ENCODE measurements around the gene DIP2A. TPM values are rescaled to one million over a fixed set of nuclear protein-coding genes. Genes with fewer than 3 reads are reported as not detected.

The DIP2A gene
- total RNA-seq, 5 donors from 2014 or later (not counting 1 experiment from before 2014, with no cell fraction given) = 113 to 132 (median 128) TPM

DNA sequence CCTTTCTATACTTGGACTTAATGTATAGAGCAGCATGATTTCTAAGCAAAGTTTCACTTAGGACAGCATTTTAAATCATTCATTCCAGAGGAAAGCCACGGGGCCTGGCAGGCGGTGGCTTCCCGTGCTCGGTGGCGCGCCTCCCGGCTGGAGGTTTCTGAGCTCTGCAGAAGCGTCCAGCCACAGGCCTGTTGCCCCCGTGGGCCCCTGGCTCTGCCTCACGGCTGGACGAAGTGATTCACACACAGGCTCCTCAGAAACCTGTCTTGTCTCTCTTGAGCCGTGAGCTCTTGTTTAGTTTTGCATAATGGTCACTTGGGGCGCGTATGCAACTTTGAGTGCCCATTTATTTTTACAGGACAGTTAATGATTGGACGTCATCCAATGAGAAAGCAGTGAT, 22.1 kb upstream of the DIP2A start:
- no peaks in the 10 kb centered on the region for H3K27me3 ChIP-seq (replicated peaks in 1 of 2; ENCODE audit: control insufficient read depth in 2 of 2, extremely low read depth in 1 of 2, insufficient read depth in 2 of 2, low read length in 1 of 2)
- H3K4me1 ChIP-seq (ENCODE audit: control insufficient read depth in 1 of 2, extremely low read depth in 1 of 2, insufficient read depth in 2 of 2, low read length in 2 of 2) = peaks cover 0 to 13% of the 10 kb centered on the region in 2 experiments
- Mint-ChIP-seq H3K36me3 (peaks cover 41% of the 10 kb centered on the region), H3K4me1 (peaks cover 0 to 11% (median 10%) of the 10 kb centered on the region in 3 donors), H3K27me3 (no peaks in the 10 kb centered on the region), H3K9me3 (no peaks in the 10 kb centered on the region), H3K4me3 (peak overlapping the region in 1 of 3 donors; percentile 52), H3K27ac (peak overlapping the region in 1 of 2 donors; percentile 4)
- no peak overlapping the region for H3K4me3 ChIP-seq (ENCODE audit: control insufficient read depth in 1 of 2, extremely low read depth in 1 of 2, low read length in 1 of 2)
- H3K9me3 ChIP-seq = no peaks in the 10 kb centered on the region
- ATAC-seq (replicated peaks in 1 of 4) = no peak
- WGBS (ENCODE audit: insufficient coverage) = 86% methylated on average over 14 of the region's 15 CpGs
- peaks cover 4 to 70% of the 10 kb centered on the region in 2 donors for H3K36me3 ChIP-seq (ENCODE audit: control insufficient read depth in 2 of 2, extremely low read depth in 1 of 2, insufficient read depth in 1 of 2, low read length in 1 of 2)
- ChIA-PET CTCF (no interaction called here), POLR2A (no interaction called here)
- no peak for DNase-seq
- H3K27ac ChIP-seq (ENCODE audit: low read length) = no peak overlapping the region

DNA sequence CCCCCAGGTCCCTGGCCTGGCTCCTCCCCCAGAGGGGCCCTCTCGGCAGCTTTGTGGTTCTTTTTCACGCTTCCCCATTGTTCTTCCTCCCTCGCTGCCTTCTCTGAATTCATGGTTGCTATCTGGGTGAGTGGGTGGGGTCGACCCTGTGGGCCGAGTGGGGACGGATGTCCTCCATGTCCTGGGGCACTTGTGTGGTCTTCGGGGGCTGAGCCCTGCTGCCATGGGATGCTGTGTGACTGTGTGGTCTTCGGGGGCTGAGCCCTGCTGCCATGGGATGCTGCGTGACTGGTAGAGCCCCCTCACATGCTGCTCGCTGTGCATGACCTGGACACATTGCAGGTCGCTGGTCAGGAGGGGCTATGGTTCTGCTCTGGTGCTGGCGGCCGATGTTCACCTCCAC, 21.6 kb upstream of the DIP2A start:
- peaks cover 0 to 13% of the 10 kb centered on the region in 2 experiments for H3K4me1 ChIP-seq (ENCODE audit: control insufficient read depth in 1 of 2, extremely low read depth in 1 of 2, insufficient read depth in 2 of 2, low read length in 2 of 2)
- H3K27me3 ChIP-seq (replicated peaks in 1 of 2; ENCODE audit: control insufficient read depth in 2 of 2, extremely low read depth in 1 of 2, insufficient read depth in 2 of 2, low read length in 1 of 2) = no peaks in the 10 kb centered on the region
- WGBS (ENCODE audit: insufficient coverage) = 58% methylated on average over 10 of the region's 13 CpGs
- peak overlapping the region in 2 of 3 donors; percentile 28 to 52 for H3K4me3 Mint-ChIP-seq
- no peaks in the 10 kb centered on the region for H3K9me3 ChIP-seq
- no peaks in the 10 kb centered on the region for H3K9me3 Mint-ChIP-seq
- ATAC-seq (replicated peaks in 1 of 4) (peak in 2 of 4 experiments; percentile 21 to 47), DNase-seq (no peak)
- no peak overlapping the region for H3K4me3 ChIP-seq (ENCODE audit: control insufficient read depth in 1 of 2, extremely low read depth in 1 of 2, low read length in 1 of 2)
- H3K27ac ChIP-seq (ENCODE audit: low read length) = no peak overlapping the region
- peak overlapping the region in 1 of 2 donors; percentile 77 for H3K27ac Mint-ChIP-seq
- CTCF ChIA-PET = no interaction called here
- H3K4me1 Mint-ChIP-seq = peaks cover 0 to 7% (median 7%) of the 10 kb centered on the region in 3 donors
- no peaks in the 10 kb centered on the region for H3K27me3 Mint-ChIP-seq
- H3K36me3 Mint-ChIP-seq = peaks cover 36% of the 10 kb centered on the region
- H3K36me3 ChIP-seq (ENCODE audit: control insufficient read depth in 2 of 2, extremely low read depth in 1 of 2, insufficient read depth in 1 of 2, low read length in 1 of 2) = peaks cover 8 to 71% of the 10 kb centered on the region in 2 donors
- POLR2A ChIA-PET = no interaction called here

DNA sequence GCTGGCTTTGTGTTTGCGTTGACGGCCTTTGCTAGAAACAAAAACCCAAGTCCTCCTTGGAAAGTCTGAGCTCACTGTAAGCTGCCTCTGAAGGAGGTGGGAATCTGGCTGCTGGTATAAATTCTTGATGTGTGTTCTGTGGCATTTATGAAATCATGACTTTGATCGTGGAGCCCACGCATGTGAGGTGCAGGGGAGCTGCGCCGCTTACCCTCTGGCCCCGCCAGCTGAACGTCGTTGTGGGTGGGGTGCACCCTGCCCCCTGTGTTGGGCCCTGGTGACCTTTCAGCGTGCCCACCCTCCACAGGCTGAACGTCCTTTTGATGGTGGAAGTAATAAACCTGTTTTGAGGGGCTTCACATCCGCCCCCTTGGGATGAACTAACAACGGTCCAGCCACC, 21.2 kb upstream of the DIP2A start:
- ChIA-PET POLR2A (interaction anchor here in 1 of 2 donors (0.5 to 0.7 kb wide), 2 partner anchors 203 to 408 kb away, joined by 3 to 5 read pairs; no protein-coding TSS in a partner anchor), CTCF (no interaction called here)
- peak overlapping the region in 2 of 3 donors; percentile 28 to 52 for H3K4me3 Mint-ChIP-seq
- Histone ChIP-seq H3K27ac (ENCODE audit: low read length) (no peak overlapping the region), H3K9me3 (no peaks in the 10 kb centered on the region), H3K4me3 (ENCODE audit: control insufficient read depth in 1 of 2, extremely low read depth in 1 of 2, low read length in 1 of 2) (no peak overlapping the region), H3K4me1 (ENCODE audit: control insufficient read depth in 1 of 2, extremely low read depth in 1 of 2, insufficient read depth in 2 of 2, low read length in 2 of 2) (peaks cover 0 to 13% of the 10 kb centered on the region in 2 experiments), H3K27me3 (replicated peaks in 1 of 2; ENCODE audit: control insufficient read depth in 2 of 2, extremely low read depth in 1 of 2, insufficient read depth in 2 of 2, low read length in 1 of 2) (no peaks in the 10 kb centered on the region), H3K36me3 (ENCODE audit: control insufficient read depth in 2 of 2, extremely low read depth in 1 of 2, insufficient read depth in 1 of 2, low read length in 1 of 2) (peaks cover 8 to 72% of the 10 kb centered on the region in 2 donors)
- peaks cover 35% of the 10 kb centered on the region for H3K36me3 Mint-ChIP-seq
- WGBS (ENCODE audit: insufficient coverage) = 92% methylated on average over 13 of the region's 13 CpGs
- peak in 3 of 4 experiments; percentile 27 to 67 (median 33) for ATAC-seq (replicated peaks in 1 of 4)
- H3K4me1 Mint-ChIP-seq = peaks cover 0 to 7% (median 6%) of the 10 kb centered on the region in 3 donors
- peak in 1 of 35 experiments; percentile 6 for DNase-seq
- H3K27ac Mint-ChIP-seq = peak overlapping the region in 1 of 2 donors; percentile 77
- no peaks in the 10 kb centered on the region for H3K27me3 Mint-ChIP-seq
- H3K9me3 Mint-ChIP-seq = no peaks in the 10 kb centered on the region

DNA sequence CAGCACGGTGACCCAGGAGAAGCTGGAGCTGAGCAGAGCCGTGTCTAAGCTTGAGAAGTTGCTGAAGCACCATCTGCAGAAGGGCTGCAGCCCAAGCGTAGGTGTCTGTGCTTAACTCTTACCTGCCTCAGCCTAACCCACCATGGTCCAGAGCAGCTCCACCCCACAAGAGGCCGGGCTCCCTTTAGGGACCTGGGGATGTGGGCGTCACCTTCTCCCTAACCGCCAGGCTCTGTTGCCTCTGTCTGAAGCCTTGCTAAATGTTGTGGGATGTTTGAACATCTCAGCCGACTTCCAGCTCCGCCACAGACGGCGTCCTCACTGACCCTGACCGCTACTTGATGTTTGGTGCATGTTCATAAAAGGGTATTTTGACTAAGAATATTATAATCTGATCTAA, 20.4 kb upstream of the DIP2A start:
- no peaks in the 10 kb centered on the region for H3K27me3 ChIP-seq (replicated peaks in 1 of 2; ENCODE audit: control insufficient read depth in 2 of 2, extremely low read depth in 1 of 2, insufficient read depth in 2 of 2, low read length in 1 of 2)
- no peaks in the 10 kb centered on the region for H3K27me3 Mint-ChIP-seq
- no peak overlapping the region for H3K4me3 Mint-ChIP-seq
- 93% methylated on average over 6 of the region's 11 CpGs for WGBS (ENCODE audit: insufficient coverage)
- H3K27ac ChIP-seq (ENCODE audit: low read length) = no peak overlapping the region
- H3K36me3 Mint-ChIP-seq = peaks cover 38% of the 10 kb centered on the region
- peaks cover 0 to 13% of the 10 kb centered on the region in 2 experiments for H3K4me1 ChIP-seq (ENCODE audit: control insufficient read depth in 1 of 2, extremely low read depth in 1 of 2, insufficient read depth in 2 of 2, low read length in 2 of 2)
- no peaks in the 10 kb centered on the region for H3K9me3 ChIP-seq
- POLR2A ChIA-PET = interaction anchor here in 1 of 2 donors (0.7 kb wide), 1 partner anchor 202 kb away, joined by 3 read pairs; no protein-coding TSS in a partner anchor
- H3K9me3 Mint-ChIP-seq = no peaks in the 10 kb centered on the region
- DNase-seq (no peak), ATAC-seq (replicated peaks in 1 of 4) (peak in 1 of 4 experiments; percentile 31)
- H3K27ac Mint-ChIP-seq = peak overlapping the region in 1 of 2 donors; percentile 28
- no peak overlapping the region for H3K4me3 ChIP-seq (ENCODE audit: control insufficient read depth in 1 of 2, extremely low read depth in 1 of 2, low read length in 1 of 2)
- H3K36me3 ChIP-seq (ENCODE audit: control insufficient read depth in 2 of 2, extremely low read depth in 1 of 2, insufficient read depth in 1 of 2, low read length in 1 of 2) = peaks cover 6 to 79% of the 10 kb centered on the region in 2 donors
- H3K4me1 Mint-ChIP-seq = peaks cover 0 to 7% (median 6%) of the 10 kb centered on the region in 3 donors
- CTCF ChIA-PET = no interaction called here

DNA sequence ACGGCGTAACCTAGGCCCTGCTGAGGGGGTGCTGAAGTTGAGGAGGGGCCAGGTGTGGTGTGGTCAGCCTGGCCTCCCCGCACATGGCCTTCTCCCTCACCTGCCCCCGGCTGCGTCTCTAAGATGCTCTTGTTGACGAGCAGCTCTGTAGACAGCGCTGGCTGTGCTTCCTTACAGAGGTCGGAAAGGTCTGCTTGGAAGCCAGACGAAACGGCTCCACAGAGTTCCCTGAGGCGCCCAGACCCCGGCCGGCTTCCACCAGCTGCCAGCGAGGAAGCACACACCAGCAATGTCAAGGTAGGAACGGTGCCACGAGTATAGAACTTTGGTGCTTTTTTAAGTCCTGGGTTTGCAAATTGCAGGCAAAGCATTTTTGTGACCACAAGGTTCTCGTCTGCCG, 18.8 kb upstream of the DIP2A start:
- no peaks in the 10 kb centered on the region for H3K9me3 Mint-ChIP-seq
- no peak overlapping the region for H3K27ac ChIP-seq (ENCODE audit: low read length)
- H3K27ac Mint-ChIP-seq = no peak overlapping the region
- peaks cover 0 to 13% of the 10 kb centered on the region in 2 experiments for H3K4me1 ChIP-seq (ENCODE audit: control insufficient read depth in 1 of 2, extremely low read depth in 1 of 2, insufficient read depth in 2 of 2, low read length in 2 of 2)
- WGBS (ENCODE audit: insufficient coverage) = 95% methylated on average over 18 of the region's 18 CpGs
- no peak overlapping the region for H3K4me3 ChIP-seq (ENCODE audit: control insufficient read depth in 1 of 2, extremely low read depth in 1 of 2, low read length in 1 of 2)
- H3K36me3 ChIP-seq (ENCODE audit: control insufficient read depth in 2 of 2, extremely low read depth in 1 of 2, insufficient read depth in 1 of 2, low read length in 1 of 2) = peaks cover 8 to 77% of the 10 kb centered on the region in 2 donors
- H3K27me3 ChIP-seq (replicated peaks in 1 of 2; ENCODE audit: control insufficient read depth in 2 of 2, extremely low read depth in 1 of 2, insufficient read depth in 2 of 2, low read length in 1 of 2) = no peaks in the 10 kb centered on the region
- no peaks in the 10 kb centered on the region for H3K27me3 Mint-ChIP-seq
- DNase-seq (no peak), ATAC-seq (replicated peaks in 1 of 4) (no peak)
- H3K9me3 ChIP-seq = no peaks in the 10 kb centered on the region
- peaks cover 44% of the 10 kb centered on the region for H3K36me3 Mint-ChIP-seq
- ChIA-PET POLR2A (no interaction called here), CTCF (no interaction called here)
- peaks cover 0 to 13% (median 6%) of the 10 kb centered on the region in 3 donors for H3K4me1 Mint-ChIP-seq
- H3K4me3 Mint-ChIP-seq = no peak overlapping the region

DNA sequence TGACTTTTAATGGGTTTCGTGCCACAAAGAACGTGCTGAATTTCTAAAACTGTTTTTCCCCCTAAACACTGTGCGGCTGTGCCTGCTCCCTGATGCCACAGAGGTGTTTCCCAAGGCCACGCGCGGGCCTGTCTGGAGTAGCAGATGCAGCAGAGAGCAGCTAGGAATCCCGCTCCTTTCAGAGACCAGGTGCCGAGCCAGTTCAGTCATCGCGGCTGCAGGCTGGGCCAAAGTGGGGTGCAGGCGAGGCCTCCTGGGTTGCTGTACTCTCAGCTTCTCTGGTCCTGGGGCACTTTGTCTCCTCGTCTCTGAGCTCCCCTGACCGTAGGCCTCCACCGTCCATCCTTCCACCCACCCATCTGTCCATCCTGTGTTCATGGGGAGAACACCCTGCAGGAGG, 17.4 kb upstream of the DIP2A start:
- no peak overlapping the region for H3K4me3 ChIP-seq (ENCODE audit: control insufficient read depth in 1 of 2, extremely low read depth in 1 of 2, low read length in 1 of 2)
- H3K36me3 Mint-ChIP-seq = peaks cover 49% of the 10 kb centered on the region
- no peak for DNase-seq
- 97% methylated on average over 10 of the region's 14 CpGs for WGBS (ENCODE audit: insufficient coverage)
- ATAC-seq (replicated peaks in 1 of 4) = no peak
- ChIA-PET CTCF (no interaction called here), POLR2A (no interaction called here)
- H3K36me3 ChIP-seq (ENCODE audit: control insufficient read depth in 2 of 2, extremely low read depth in 1 of 2, insufficient read depth in 1 of 2, low read length in 1 of 2) = peaks cover 12 to 73% of the 10 kb centered on the region in 2 donors
- no peaks in the 10 kb centered on the region for H3K9me3 Mint-ChIP-seq
- H3K9me3 ChIP-seq = no peaks in the 10 kb centered on the region
- no peak overlapping the region for H3K27ac ChIP-seq (ENCODE audit: low read length)
- no peak overlapping the region for H3K4me3 Mint-ChIP-seq
- peaks cover 0 to 13% (median 7%) of the 10 kb centered on the region in 3 donors for H3K4me1 Mint-ChIP-seq
- H3K27ac Mint-ChIP-seq = no peak overlapping the region
- no peaks in the 10 kb centered on the region for H3K27me3 Mint-ChIP-seq
- peaks cover 0 to 13% of the 10 kb centered on the region in 2 experiments for H3K4me1 ChIP-seq (ENCODE audit: control insufficient read depth in 1 of 2, extremely low read depth in 1 of 2, insufficient read depth in 2 of 2, low read length in 2 of 2)
- H3K27me3 ChIP-seq (replicated peaks in 1 of 2; ENCODE audit: control insufficient read depth in 2 of 2, extremely low read depth in 1 of 2, insufficient read depth in 2 of 2, low read length in 1 of 2) = no peaks in the 10 kb centered on the region

Data from T-cell (primary cell).